ENCODE data around the gene GRIK2. TPM values are rescaled to one million over a fixed set of nuclear protein-coding genes. Genes with fewer than 3 reads are reported as not detected.
A peak's percentile ranks its signal among the peaks of the same experiment; 100 is the strongest.

Gene GRIK2
- total RNA-seq, 2 donors from 2014 or later, result 1.00 to 4.5 TPM

DNA sequence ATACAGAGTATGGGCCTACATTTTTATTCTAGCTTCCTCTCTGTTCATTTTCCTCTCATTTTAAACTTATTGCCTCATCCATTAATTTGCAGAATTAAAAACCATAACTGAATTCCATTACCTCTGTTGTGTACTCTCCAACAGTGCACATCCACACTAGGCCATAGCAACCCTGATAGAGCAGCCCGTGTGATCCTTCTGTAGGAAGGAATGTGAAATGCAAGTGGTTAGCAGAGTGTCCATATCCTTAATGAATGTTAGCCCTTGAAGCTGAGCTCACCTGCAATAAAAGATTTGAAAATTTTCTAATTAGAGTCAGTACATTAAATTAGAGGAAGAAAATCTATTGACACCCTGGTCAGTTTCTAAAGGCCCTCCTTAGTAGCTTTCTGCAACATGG, 6.5 kb upstream of the GRIK2 start:
- H3K4me1 Mint-ChIP-seq, result peaks cover 4% of the 10 kb centered on the region
- peak; percentile 53 for DNase-seq
- peaks cover 32% of the 10 kb centered on the region for H3K27me3 ChIP-seq (ENCODE audit: control insufficient read depth, insufficient read depth, low read length, poor library complexity, severe bottlenecking)
- H3K27ac ChIP-seq (ENCODE audit: low read depth, low read length), result no peak overlapping the region
- no peak overlapping the region for H3K4me3 ChIP-seq (ENCODE audit: low read length)
- H3K36me3 ChIP-seq (ENCODE audit: control insufficient read depth, insufficient read depth, low read length), result no peaks in the 10 kb centered on the region
- H3K27me3 Mint-ChIP-seq (ENCODE audit: insufficient read depth), result peaks cover 30% of the 10 kb centered on the region
- H3K4me1 ChIP-seq (ENCODE audit: control insufficient read depth, insufficient read depth, low read length), result no peaks in the 10 kb centered on the region
- H3K27ac Mint-ChIP-seq, result no peak overlapping the region
- TF ChIP-seq, protein P1, sequence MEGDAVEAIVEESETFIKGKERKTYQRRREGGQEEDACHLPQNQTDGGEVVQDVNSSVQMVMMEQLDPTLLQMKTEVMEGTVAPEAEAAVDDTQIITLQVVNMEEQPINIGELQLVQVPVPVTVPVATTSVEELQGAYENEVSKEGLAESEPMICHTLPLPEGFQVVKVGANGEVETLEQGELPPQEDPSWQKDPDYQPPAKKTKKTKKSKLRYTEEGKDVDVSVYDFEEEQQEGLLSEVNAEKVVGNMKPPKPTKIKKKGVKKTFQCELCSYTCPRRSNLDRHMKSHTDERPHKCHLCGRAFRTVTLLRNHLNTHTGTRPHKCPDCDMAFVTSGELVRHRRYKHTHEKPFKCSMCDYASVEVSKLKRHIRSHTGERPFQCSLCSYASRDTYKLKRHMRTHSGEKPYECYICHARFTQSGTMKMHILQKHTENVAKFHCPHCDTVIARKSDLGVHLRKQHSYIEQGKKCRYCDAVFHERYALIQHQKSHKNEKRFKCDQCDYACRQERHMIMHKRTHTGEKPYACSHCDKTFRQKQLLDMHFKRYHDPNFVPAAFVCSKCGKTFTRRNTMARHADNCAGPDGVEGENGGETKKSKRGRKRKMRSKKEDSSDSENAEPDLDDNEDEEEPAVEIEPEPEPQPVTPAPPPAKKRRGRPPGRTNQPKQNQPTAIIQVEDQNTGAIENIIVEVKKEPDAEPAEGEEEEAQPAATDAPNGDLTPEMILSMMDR (conservative IDR thresholded peaks at IDR 0.05), result peak; percentile 80
- H3K9ac ChIP-seq (ENCODE audit: extremely low read depth, low read length, poor library complexity, severe bottlenecking), result no peak overlapping the region
- H3K36me3 Mint-ChIP-seq (ENCODE audit: low read depth), result no peaks in the 10 kb centered on the region
- 40% methylated on average over 1 of the region's 1 CpG; no CpG with 5 or more reads in 1 of the 2 experiments for WGBS, 2 experiments (ENCODE audit: insufficient coverage in 1 of 2, insufficient read length in 1 of 2)
- no peaks in the 10 kb centered on the region for H3K9me3 ChIP-seq (ENCODE audit: control insufficient read depth, low read length)
- H3K4me3 Mint-ChIP-seq, result no peak overlapping the region
- no peaks in the 10 kb centered on the region for H3K9me3 Mint-ChIP-seq

DNA sequence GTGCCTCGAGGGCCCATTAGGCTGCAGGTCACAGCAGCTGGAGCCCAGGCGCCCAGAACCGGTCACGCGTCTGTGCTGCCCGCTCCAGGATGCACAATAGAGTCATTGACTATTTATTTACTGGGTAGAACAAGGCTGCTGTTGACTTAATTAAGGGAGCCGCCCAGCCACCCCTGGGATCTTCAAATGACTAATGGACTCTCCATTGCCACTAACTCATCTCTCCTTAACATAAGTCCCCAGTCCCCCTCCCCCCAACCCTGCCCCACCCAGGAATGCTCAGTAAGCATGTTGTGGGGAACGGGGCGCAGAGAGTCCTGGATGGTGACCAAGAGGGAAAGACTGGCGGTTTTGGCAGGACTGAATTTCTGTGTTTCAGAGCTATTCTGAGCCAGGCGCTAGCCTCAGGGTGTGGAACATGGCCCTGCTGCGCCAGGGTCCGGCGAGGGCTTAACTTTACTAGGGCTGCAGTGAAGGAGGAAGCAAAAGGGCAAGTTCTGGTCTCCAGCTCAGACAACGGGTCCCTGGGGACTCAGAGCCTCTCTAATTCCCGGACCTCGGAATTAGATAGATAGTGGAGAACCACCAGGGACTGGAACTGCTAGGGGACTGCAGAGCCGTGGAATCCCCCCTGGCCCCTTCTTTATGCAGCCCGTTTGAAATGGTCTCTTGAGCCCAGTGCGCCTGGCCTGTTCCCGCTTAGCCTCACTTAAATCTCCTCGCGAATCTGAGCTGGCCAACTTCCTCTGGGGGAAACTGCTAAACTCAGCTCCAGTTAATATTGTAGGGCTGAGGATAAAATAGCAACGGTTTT, 1.5 kb upstream of the GRIK2 start:
- no peaks in the 10 kb centered on the region for H3K36me3 Mint-ChIP-seq (ENCODE audit: low read depth)
- Histone ChIP-seq H3K4me1 (ENCODE audit: control insufficient read depth, insufficient read depth, low read length) (no peaks in the 10 kb centered on the region), H3K9me3 (ENCODE audit: control insufficient read depth, low read length) (no peaks in the 10 kb centered on the region), H3K27ac (ENCODE audit: low read depth, low read length) (no peak overlapping the region), H3K9ac (ENCODE audit: extremely low read depth, low read length, poor library complexity, severe bottlenecking) (no peak overlapping the region), H3K27me3 (ENCODE audit: control insufficient read depth, insufficient read depth, low read length, poor library complexity, severe bottlenecking) (peaks cover 70% of the 10 kb centered on the region), H3K36me3 (ENCODE audit: control insufficient read depth, insufficient read depth, low read length) (no peaks in the 10 kb centered on the region), H3K4me3 (ENCODE audit: low read length) (peak overlapping the region; percentile 76)
- peaks cover 20% of the 10 kb centered on the region for H3K4me1 Mint-ChIP-seq
- DNase-seq, result peak; percentile 74
- 9 to 36% methylated on average over 7 to 24 of the region's 24 CpGs for WGBS, 2 experiments (ENCODE audit: insufficient coverage in 1 of 2, insufficient read length in 1 of 2)
- H3K9me3 Mint-ChIP-seq, result no peaks in the 10 kb centered on the region
- H3K4me3 Mint-ChIP-seq, result peak overlapping the region; percentile 71
- H3K27ac Mint-ChIP-seq, result no peak overlapping the region
- TF ChIP-seq, protein P1 (conservative IDR thresholded peaks at IDR 0.05), result no peak
- H3K27me3 Mint-ChIP-seq (ENCODE audit: insufficient read depth), result peaks cover 65% of the 10 kb centered on the region

GRCh38 chr6:101392586-101393230, 800 bp upstream of the GRIK2 start:
- H3K4me1 Mint-ChIP-seq, result peaks cover 20% of the 10 kb centered on the region
- peaks cover 70% of the 10 kb centered on the region for H3K27me3 ChIP-seq (ENCODE audit: control insufficient read depth, insufficient read depth, low read length, poor library complexity, severe bottlenecking)
- H3K27ac Mint-ChIP-seq, result no peak overlapping the region
- peaks cover 65% of the 10 kb centered on the region for H3K27me3 Mint-ChIP-seq (ENCODE audit: insufficient read depth)
- no peaks in the 10 kb centered on the region for H3K4me1 ChIP-seq (ENCODE audit: control insufficient read depth, insufficient read depth, low read length)
- H3K36me3 Mint-ChIP-seq (ENCODE audit: low read depth), result no peaks in the 10 kb centered on the region
- H3K9me3 Mint-ChIP-seq, result no peaks in the 10 kb centered on the region
- H3K36me3 ChIP-seq (ENCODE audit: control insufficient read depth, insufficient read depth, low read length), result no peaks in the 10 kb centered on the region
- 2 to 5% methylated on average over 15 to 26 of the region's 26 CpGs for WGBS, 2 experiments (ENCODE audit: insufficient coverage in 1 of 2, insufficient read length in 1 of 2)
- peak overlapping the region; percentile 76 for H3K4me3 ChIP-seq (ENCODE audit: low read length)
- no peaks in the 10 kb centered on the region for H3K9me3 ChIP-seq (ENCODE audit: control insufficient read depth, low read length)
- DNase-seq, result peak; percentile 72
- TF ChIP-seq, protein P1 (conservative IDR thresholded peaks at IDR 0.05), result no peak
- no peak overlapping the region for H3K9ac ChIP-seq (ENCODE audit: extremely low read depth, low read length, poor library complexity, severe bottlenecking)
- H3K4me3 Mint-ChIP-seq, result peak overlapping the region; percentile 71
- no peak overlapping the region for H3K27ac ChIP-seq (ENCODE audit: low read depth, low read length)

Measured in endodermal cell (in vitro differentiated cells).